Measurements from ENCODE around the gene ABCA8. TPM values are rescaled to one million over a fixed set of nuclear protein-coding genes. Genes with fewer than 3 reads are reported as not detected.
"Not testable (repeated sequence)": the region's sequence is repeated elsewhere in the genome, so short reads cannot be mapped to it uniquely, and the experiment has no call there.

The ABCA8 gene
- total RNA-seq, 2 donors from 2014 or later = 42.0 to 62.2 TPM

DNA sequence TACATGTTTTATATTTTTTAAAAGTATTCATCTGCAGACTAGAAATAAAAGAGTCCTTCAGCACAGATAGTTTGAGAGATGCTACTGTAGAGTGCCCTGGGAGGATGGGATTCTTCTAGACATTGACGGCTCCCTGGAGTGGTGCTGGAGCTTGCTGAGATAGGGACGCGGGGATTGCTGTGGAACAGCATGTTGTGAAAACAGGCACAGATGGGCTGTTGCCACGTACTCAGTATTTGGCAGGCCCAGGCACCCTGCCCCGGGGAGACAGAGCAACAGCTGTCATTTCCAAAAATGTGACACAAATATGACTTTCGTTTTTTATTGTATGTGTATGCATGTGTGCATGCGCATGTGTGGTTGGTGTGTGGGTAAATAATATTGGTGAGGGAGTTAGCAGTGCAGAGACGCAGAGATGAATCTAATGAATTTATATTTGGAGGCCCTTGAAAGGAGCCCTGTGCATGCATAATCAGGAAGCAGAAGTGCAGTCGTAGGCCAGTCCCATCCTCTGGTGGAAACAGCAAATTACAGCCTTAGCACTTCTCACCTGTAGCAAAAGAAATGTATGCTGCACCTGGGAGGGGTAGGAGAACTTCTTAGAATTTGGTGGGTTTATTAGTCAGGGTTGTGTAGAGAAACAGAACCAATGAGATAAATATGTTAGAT, 6.2 kb upstream of the ABCA8 start:
- Histone ChIP-seq H3K9me3 (no peaks in the 10 kb centered on the region), H3K27ac (no peak overlapping the region), H3K36me3 (no peaks in the 10 kb centered on the region), H3K4me3 (no peak overlapping the region), H3K4me1 (ENCODE audit: control insufficient read depth in 1 of 2, low read depth in 2 of 2) (no peaks in the 10 kb centered on the region), H3K27me3 (replicated peaks; ENCODE audit: insufficient read depth) (no peaks in the 10 kb centered on the region)
- TF ChIP-seq, protein P1, sequence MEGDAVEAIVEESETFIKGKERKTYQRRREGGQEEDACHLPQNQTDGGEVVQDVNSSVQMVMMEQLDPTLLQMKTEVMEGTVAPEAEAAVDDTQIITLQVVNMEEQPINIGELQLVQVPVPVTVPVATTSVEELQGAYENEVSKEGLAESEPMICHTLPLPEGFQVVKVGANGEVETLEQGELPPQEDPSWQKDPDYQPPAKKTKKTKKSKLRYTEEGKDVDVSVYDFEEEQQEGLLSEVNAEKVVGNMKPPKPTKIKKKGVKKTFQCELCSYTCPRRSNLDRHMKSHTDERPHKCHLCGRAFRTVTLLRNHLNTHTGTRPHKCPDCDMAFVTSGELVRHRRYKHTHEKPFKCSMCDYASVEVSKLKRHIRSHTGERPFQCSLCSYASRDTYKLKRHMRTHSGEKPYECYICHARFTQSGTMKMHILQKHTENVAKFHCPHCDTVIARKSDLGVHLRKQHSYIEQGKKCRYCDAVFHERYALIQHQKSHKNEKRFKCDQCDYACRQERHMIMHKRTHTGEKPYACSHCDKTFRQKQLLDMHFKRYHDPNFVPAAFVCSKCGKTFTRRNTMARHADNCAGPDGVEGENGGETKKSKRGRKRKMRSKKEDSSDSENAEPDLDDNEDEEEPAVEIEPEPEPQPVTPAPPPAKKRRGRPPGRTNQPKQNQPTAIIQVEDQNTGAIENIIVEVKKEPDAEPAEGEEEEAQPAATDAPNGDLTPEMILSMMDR (IDR thresholded peaks at IDR 0.05) = no peak
- ATAC-seq (ENCODE audit: insufficient number of reproducible peaks, low FRiP score, low read depth) (no peak), DNase-seq (ENCODE audit: low spot score) (no peak)

DNA sequence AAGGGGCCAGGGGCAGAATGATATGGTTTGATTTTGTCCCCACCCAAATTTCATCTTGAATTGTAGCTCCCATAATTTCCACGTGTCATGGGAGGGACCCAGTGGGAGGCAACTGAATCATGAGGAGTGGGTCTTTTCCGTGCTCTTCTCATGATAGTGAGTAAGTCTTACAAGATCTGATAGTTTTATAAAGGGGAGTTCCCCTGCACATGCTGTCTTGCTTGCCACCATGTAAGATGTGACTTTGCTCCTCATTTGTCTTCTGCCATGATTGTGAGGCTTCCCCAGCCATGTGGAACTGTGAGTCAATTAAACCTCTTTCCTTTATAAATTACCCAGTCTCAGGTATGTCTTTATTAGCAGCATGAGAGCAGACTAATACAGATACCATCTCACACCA, 3.9 kb upstream of the ABCA8 start:
- not testable (repeated sequence) for H3K27me3 ChIP-seq (replicated peaks; ENCODE audit: insufficient read depth); DNase-seq (ENCODE audit: low spot score); ATAC-seq (ENCODE audit: insufficient number of reproducible peaks, low FRiP score, low read depth); H3K4me1 ChIP-seq (ENCODE audit: control insufficient read depth in 1 of 2, low read depth in 2 of 2); H3K36me3 ChIP-seq; H3K27ac ChIP-seq; H3K4me3 ChIP-seq; H3K9me3 ChIP-seq

DNA sequence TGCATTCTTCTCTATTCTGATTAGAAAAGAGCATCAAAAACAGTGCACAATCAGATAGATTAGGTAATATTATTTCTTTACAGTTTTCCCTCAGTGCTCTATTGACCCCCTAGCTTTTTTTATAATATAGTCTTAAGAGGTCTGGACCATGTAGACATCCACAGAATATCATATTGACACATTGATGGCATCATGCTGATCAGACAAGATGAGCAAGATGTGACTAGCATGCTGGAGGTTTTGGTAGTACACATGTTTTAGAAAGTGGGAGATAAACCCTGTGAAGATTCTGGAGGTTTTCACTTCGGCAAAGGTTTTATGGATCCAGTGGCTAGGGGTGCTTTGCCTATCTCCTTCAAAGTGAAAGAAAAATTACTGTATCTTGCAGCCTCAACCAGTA, 2.8 kb upstream of the ABCA8 start:
- no peak overlapping the region for H3K27ac ChIP-seq
- ATAC-seq (ENCODE audit: insufficient number of reproducible peaks, low FRiP score, low read depth) = no peak
- H3K4me1 ChIP-seq (ENCODE audit: control insufficient read depth in 1 of 2, low read depth in 2 of 2) = peaks cover 0 to 3% of the 10 kb centered on the region in 2 donors
- H3K36me3 ChIP-seq = no peaks in the 10 kb centered on the region
- H3K27me3 ChIP-seq (replicated peaks; ENCODE audit: insufficient read depth) = no peaks in the 10 kb centered on the region
- TF ChIP-seq, protein P1 (IDR thresholded peaks at IDR 0.05) = no peak
- H3K4me3 ChIP-seq = no peak overlapping the region
- no peaks in the 10 kb centered on the region for H3K9me3 ChIP-seq
- no peak for DNase-seq (ENCODE audit: low spot score)

DNA sequence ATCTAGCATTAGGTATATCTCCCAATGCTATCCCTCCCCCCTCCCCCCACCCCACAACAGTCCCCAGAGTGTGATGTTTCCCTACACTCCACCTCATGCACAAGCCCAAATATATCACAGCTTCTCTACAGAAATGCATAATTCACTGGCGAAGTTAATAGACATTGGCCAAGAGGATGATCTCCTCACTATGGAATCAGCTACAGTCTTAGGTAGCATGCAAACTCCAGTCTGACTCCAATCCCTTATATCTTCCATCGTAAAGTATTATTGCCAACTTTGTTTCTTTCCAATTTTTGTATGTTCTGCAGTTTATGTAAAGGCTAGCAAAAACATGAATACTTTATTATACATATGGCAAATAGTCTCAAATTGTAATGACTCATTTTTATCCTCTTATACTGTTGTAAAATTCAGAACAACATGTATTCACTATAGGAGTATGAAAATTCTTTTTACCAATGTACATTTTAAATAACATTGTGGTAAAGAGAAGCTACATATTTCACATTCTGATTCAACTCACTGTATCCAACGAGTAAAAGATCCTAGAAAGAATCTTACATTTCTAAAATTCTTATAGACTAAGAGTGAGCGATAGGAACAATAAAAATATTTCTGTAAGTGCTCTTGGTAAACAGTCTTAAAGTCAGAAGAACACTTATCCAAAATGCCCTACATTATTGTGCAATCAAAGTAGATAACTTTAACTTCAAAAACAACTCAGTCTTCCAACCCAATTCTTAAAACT, 871 bp downstream of the ABCA8 start:
- Histone ChIP-seq H3K27me3 (replicated peaks; ENCODE audit: insufficient read depth) (no peaks in the 10 kb centered on the region), H3K4me3 (peak overlapping the region; percentile 45), H3K9me3 (no peaks in the 10 kb centered on the region), H3K36me3 (no peaks in the 10 kb centered on the region), H3K27ac (no peak overlapping the region), H3K4me1 (ENCODE audit: control insufficient read depth in 1 of 2, low read depth in 2 of 2) (peaks cover 0 to 3% of the 10 kb centered on the region in 2 donors)
- no peak for DNase-seq (ENCODE audit: low spot score)
- TF ChIP-seq, protein P1 (IDR thresholded peaks at IDR 0.05) = no peak
- ATAC-seq (ENCODE audit: insufficient number of reproducible peaks, low FRiP score, low read depth) = no peak

GRCh38 chr17:68953340-68953997, 1.7 kb downstream of the ABCA8 start:
- TF ChIP-seq, protein P1 (IDR thresholded peaks at IDR 0.05) = no peak

More at GRCh38 chr17:68953340-68953997, 1.7 kb downstream of the ABCA8 start:
- ATAC-seq (ENCODE audit: insufficient number of reproducible peaks, low FRiP score, low read depth) (no peak), DNase-seq (ENCODE audit: low spot score) (no peak)
- H3K27me3 ChIP-seq (replicated peaks; ENCODE audit: insufficient read depth) = no peaks in the 10 kb centered on the region
- H3K9me3 ChIP-seq = no peaks in the 10 kb centered on the region
- H3K27ac ChIP-seq = no peak overlapping the region
- H3K36me3 ChIP-seq = no peaks in the 10 kb centered on the region
- no peak overlapping the region for H3K4me3 ChIP-seq
- H3K4me1 ChIP-seq (ENCODE audit: control insufficient read depth in 1 of 2, low read depth in 2 of 2) = peaks cover 0 to 3% of the 10 kb centered on the region in 2 donors

All from thoracic aorta (tissue), 2 donors.